Left ventricle myocardium inferior (tissue), 1 donor: Measurements from ENCODE around the gene DNAJC13. TPM values are rescaled to one million over a fixed set of nuclear protein-coding genes. Genes with fewer than 3 reads are reported as not detected.

Experiments
- DNase-seq: peaks from one replicate; pipeline ENCODE4 v3.0.0-alpha.2; 2020
- H3K27ac ChIP-seq: fragments of 200-600 bp; replicated peaks from 2 replicates; pipeline ENCODE4 v1.8.0; 2021
- H3K27me3 ChIP-seq: fragments of 200-600 bp; 2 replicates; pipeline ENCODE4 v1.8.0; 2021; ENCODE audit warnings: low read depth
- H3K36me3 ChIP-seq: fragments of 200-600 bp; 2 replicates; pipeline ENCODE4 v1.8.0; 2021
- H3K4me1 ChIP-seq: fragments of 200-600 bp; 2 replicates; pipeline ENCODE4 v1.8.0; 2021
- H3K4me3 ChIP-seq: fragments of 200-600 bp; 2 replicates; pipeline ENCODE4 v1.8.0; 2021; ENCODE audit warnings: mild to moderate bottlenecking, moderate library complexity
- H3K9me3 ChIP-seq: fragments of 200-600 bp; replicated peaks from 2 replicates; pipeline ENCODE4 v1.8.0; 2021
- intact Hi-C: fragments of 100-400 bp; cut with micrococcal nuclease; formaldehyde crosslinking; loops from one replicate; pipeline ENCODE4 v1.11.0; 2022
- total RNA-seq: library from RNA; stranded (reverse); fragmentation: NEBNext Ultra II Directional; extraction: Animal tissue kit (Norgen Biotek cat#: 25700); gene quantifications from one replicate; pipeline ENCODE4 v1.2.1, GENCODE V29; 2021
- TF ChIP-seq, protein P1 (sequence below): fragments of 200-600 bp; IDR thresholded peaks from 2 replicates; pipeline ENCODE4 v1.8.0; 2021; ENCODE audit warnings: antibody characterized with exemption, mild to moderate bottlenecking, borderline replicate concordance
- donor health status: DM: no; HTN: yes; CAD: no; lungs with severe emphysema.

DNAJC13 gene
- total RNA-seq, 1 donor from 2014 or later, result 31.0 TPM

DNA sequence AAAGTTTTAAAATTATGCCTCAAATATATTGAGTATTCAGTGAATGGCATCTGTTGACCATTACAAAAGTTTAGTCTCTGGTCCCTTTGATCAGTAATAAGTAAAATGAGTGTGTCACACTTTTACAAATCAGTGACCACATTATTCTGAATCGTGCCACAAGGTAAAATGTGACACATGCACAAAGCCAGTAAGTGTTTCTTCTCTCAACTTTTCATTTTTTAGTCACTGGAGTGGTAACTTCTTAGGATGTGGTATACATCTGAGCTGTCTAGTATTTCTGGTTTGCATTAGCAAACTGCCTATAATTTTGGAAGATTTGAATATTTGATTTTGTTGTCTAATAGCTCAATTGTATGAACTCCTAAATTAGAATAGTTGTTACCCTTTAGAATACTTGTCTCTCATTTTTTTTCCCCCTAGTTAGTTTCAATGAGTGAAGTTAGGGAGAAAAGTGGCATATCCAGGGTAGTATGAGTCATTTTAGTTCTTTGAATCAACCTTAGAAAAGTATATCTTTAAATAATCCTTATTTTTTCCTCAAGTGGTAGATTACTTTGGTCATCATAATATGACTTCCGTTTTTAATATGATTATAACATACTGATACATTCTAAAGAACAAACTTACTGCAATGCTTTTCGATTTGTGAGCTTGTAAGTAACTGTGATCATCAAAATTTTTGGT lies 18.1 kb downstream of the DNAJC13 start:
- peaks cover 9% of the 10 kb centered on the region for H3K36me3 ChIP-seq
- no peak for DNase-seq

DNA sequence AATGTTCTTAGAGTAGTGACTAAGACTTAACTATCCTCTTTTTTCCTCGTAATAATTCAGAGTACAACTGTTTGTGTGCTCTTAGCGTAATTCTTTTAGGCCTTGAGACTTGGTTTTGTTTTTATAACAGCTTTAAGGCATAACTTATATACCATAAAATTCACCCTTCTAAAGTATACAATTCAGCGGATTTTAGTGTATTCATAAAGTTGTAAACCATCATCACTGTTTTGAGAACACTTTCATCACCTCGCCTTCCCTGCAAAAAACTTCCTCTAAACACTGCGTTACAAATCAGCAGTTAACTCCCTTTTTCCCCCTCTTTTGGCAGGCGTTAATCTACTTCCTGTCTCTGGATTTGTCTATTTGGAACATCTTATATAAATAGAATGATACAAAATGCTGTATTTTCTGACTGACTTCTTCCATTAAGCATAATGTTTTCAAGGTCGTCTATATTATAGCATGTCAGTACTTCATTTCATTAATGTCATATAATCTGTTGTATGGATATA lies 18.7 kb downstream of the DNAJC13 start:
- peak overlapping the region; percentile 29 for H3K27ac ChIP-seq

More for the DNA sequence above, 18.1 kb downstream of the DNAJC13 start:
- Histone ChIP-seq H3K4me3 (no peak overlapping the region), H3K9me3 (no peaks in the 10 kb centered on the region), H3K4me1 (peaks cover 25% of the 10 kb centered on the region), H3K27ac (peak overlapping the region; percentile 29), H3K27me3 (no peaks in the 10 kb centered on the region)
- intact Hi-C loops, result no loop called here
- TF ChIP-seq, protein P1, sequence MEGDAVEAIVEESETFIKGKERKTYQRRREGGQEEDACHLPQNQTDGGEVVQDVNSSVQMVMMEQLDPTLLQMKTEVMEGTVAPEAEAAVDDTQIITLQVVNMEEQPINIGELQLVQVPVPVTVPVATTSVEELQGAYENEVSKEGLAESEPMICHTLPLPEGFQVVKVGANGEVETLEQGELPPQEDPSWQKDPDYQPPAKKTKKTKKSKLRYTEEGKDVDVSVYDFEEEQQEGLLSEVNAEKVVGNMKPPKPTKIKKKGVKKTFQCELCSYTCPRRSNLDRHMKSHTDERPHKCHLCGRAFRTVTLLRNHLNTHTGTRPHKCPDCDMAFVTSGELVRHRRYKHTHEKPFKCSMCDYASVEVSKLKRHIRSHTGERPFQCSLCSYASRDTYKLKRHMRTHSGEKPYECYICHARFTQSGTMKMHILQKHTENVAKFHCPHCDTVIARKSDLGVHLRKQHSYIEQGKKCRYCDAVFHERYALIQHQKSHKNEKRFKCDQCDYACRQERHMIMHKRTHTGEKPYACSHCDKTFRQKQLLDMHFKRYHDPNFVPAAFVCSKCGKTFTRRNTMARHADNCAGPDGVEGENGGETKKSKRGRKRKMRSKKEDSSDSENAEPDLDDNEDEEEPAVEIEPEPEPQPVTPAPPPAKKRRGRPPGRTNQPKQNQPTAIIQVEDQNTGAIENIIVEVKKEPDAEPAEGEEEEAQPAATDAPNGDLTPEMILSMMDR, result no peak

DNA sequence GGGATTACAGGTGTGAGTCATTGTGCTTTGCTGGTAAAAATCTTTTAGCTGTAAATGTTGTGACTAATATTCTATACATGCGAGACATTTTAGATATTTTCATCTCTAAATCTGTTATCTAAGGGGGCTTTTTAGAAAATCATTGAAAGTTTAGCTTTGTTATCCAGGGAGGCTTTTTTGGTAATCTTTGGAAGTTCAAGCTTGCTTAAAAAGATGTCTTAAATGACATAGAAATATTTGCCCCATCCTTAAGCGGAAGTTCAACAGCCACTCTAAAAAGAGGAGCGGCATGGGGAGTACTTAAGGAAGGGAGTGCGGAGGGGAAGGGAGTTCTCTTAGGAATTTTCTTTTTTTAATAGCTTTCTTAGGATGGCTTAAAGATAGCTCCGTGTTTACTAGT lies 26.1 kb downstream of the DNAJC13 start:
- H3K27ac ChIP-seq, result no peak overlapping the region
- intact Hi-C loops, result no loop called here
- H3K4me1 ChIP-seq, result peaks cover 26% of the 10 kb centered on the region
- H3K9me3 ChIP-seq, result no peaks in the 10 kb centered on the region
- no peak for DNase-seq
- H3K4me3 ChIP-seq, result no peak overlapping the region
- no peaks in the 10 kb centered on the region for H3K27me3 ChIP-seq
- H3K36me3 ChIP-seq, result no peaks in the 10 kb centered on the region
- TF ChIP-seq, protein P1, result no peak

More for the DNA sequence above, 18.7 kb downstream of the DNAJC13 start:
- TF ChIP-seq, protein P1, result no peak
- H3K27me3 ChIP-seq, result no peaks in the 10 kb centered on the region
- H3K4me1 ChIP-seq, result peaks cover 25% of the 10 kb centered on the region
- intact Hi-C loops, result no loop called here
- no peaks in the 10 kb centered on the region for H3K9me3 ChIP-seq
- no peak for DNase-seq
- no peak overlapping the region for H3K4me3 ChIP-seq
- peaks cover 9% of the 10 kb centered on the region for H3K36me3 ChIP-seq

DNA sequence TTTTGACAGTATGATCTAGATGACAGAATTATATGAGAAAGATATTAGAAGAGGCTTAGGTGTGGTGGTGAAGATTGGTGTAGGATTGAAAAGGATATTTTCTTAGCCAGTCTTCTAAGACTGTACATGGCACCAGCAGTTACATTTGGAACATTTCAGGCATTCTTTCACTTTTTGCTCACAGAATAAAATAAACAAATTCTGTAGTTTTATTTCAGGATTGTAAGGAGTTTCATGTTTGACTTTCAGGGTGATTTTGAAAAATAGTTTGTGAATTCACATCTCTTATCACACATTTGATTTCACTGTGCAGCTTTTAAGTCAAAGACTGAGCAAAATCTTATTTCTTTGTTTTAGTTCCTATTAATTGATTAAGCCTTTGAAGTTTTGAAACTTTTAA lies 27.1 kb downstream of the DNAJC13 start:
- no peak for DNase-seq
- intact Hi-C loops, result no loop called here
- Histone ChIP-seq H3K27me3 (no peaks in the 10 kb centered on the region), H3K27ac (no peak overlapping the region), H3K4me1 (peaks cover 36% of the 10 kb centered on the region), H3K4me3 (no peak overlapping the region), H3K9me3 (no peaks in the 10 kb centered on the region), H3K36me3 (no peaks in the 10 kb centered on the region)
- TF ChIP-seq, protein P1, result no peak

DNA sequence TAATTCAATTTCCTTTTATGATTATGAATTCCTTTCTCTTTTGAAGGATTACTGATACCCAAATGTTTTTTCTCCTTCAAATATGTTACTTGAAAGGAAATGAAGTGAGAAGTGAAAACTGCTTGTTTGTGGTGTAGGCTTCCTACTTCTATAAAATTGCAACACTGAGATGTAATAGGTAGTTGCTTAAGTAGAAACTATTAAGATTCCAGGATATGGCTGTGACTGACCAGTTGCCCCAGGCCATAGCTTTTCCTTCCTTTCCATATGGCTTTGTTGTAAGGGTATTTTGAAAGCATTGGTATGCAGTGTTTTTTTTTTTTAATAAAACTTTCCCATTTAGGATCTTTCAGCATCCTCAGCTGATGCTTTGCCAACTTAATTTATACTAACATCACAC lies 28.5 kb downstream of the DNAJC13 start:
- H3K4me1 ChIP-seq, result peaks cover 38% of the 10 kb centered on the region
- no peak for DNase-seq
- no peak overlapping the region for H3K4me3 ChIP-seq
- intact Hi-C loops, result no loop called here
- H3K27me3 ChIP-seq, result no peaks in the 10 kb centered on the region
- H3K9me3 ChIP-seq, result no peaks in the 10 kb centered on the region
- H3K27ac ChIP-seq, result no peak overlapping the region
- H3K36me3 ChIP-seq, result no peaks in the 10 kb centered on the region
- TF ChIP-seq, protein P1, result no peak
